Tibial nerve (tissue), 4 donors: ENCODE results near the gene TANC2.

Experiments used
- CTCF ChIP-seq, 5 experiments: fragments of 200-600 bp in 3 of 5; fragments of 450-650 bp in 2 of 5; sonication (generic) in 3 of 5; IDR thresholded peaks; one replicate each; pipeline ENCODE4 v1.5.1; 2016 to 2019; ENCODE audit warnings: antibody characterized with exemption in 5 of 5, mild to moderate bottlenecking in 3 of 5, moderate library complexity in 2 of 5
- EP300 ChIP-seq, 2 donors: sonication (generic); formaldehyde crosslinking; IDR thresholded peaks; one replicate each; pipeline ENCODE4 v1.6.1; 2017; ENCODE audit warnings: antibody characterized with exemption in 2 of 2, mild to moderate bottlenecking in 1 of 2
- POLR2A ChIP-seq, 2 donors: fragments of 450-650 bp; IDR thresholded peaks; one replicate each; pipeline ENCODE4 v1.6.1; 2017; ENCODE audit warnings: antibody characterized with exemption in 2 of 2, mild to moderate bottlenecking in 2 of 2, moderate library complexity in 2 of 2

- TF ChIP-seq CTCF (IDR thresholded peaks at IDR 0.05) (no peak), POLR2A (IDR thresholded peaks at IDR 0.05) (no peak), EP300 (IDR thresholded peaks at IDR 0.05) (no peak)
These were observed 32.1 kb downstream of the TANC2 start for GRCh38 chr17:62998166-62998565.
